NCI-H1930 (cell line): ENCODE results near the gene MYMK.

Experiments
- DNase-seq, 2 experiments: peaks; one replicate each; lab custom pipeline; 2025; lab: John Stamatoyannopoulos, UW

MYMK gene

GRCh38 chr9:133485531-133486260 is 39.1 kb downstream of the MYMK start:
- no peak for DNase-seq

DNA sequence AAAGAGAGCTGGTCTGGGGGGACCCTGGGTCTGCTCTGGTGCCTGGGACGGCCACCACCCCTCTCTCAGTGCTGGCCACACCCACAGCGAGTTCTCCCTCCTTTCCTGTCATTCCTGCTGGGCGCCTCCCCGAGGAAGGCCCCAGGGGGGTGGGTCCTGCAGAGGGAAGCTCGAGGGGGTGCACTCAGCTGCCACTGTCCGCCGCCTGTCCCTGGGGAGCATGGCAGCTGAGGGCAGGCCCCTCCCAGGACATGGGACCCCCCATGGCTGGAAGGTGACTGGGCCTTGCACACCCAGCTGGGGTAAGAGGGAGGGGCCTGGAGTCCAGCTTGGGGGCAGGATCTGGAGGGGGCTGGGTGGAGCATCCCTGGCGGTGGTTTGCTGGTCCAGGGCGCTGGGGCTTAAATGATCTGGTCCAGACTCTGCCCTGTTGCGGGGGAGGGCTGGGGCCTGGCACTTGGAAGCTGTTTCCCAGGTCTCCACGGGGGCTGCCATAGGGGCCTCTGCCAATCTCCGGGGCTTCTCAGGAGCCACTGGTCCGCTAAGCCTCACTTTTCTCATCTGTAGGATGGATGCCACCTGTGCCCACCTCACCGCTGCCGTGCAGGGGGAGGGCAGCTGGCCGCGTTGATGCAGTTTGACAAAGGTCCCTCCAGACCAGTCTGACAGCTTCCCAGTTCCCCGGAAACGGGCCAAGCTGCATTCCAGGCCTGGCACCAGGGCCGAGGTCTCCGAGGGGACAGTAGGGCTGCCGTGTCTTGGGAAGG is 39.9 kb downstream of the MYMK start:
- DNase-seq = no peak

- no peak for DNase-seq
Measured at GRCh38 chr9:133483611-133484010, 41.1 kb downstream of the MYMK start.

DNA sequence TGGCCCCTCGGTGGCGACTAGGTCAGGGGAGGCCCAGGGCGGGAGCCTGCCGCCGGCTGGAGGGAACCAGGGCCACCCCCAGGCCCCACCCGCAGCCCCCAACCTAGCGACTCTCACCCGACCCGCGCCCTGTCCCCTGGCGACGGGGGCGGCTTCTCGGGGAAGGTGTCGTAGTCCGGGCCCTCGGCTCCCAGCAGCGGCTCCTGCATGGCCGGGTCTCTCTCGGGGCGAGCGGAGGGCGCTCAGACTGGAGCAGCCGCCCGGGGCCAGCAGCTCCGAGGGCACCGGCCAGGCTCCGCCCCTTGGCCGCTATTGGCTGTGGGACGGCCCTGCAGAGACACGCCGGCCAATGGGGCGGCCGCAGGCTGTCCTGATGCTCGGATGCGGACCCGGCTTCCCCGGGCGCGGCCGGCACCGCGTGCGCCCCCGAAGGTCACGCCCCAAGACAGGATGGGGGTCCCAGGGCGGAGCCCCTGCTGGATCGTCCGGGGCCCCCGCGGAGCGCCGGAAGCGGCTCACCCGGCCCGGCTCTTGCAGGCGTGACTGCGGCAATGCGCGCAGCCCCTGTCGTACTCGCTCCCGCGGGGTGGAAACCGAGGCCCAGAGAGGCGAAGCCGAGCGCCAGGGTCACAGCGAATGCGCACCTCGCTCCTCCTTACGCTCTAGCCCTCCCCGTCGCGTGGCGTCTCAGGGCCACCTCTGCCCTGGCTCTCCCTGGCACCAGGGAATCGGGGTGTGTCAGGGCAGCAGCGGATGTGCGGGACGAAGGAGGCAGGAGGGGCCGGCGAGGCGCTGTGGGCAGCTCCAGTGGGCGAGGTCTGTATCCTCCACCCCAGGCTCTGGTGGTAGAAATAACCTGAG is 45.7 kb downstream of the MYMK start, which contains the start of gene SLC2A6:
TSS of gene SLC2A6 (minus strand) at position 249 of the 861 bp plus-strand sequence. CDS start at position 209, 40 bp downstream.
- DNase-seq = peak; percentile 70 to 80

- DNase-seq = no peak
Measured at GRCh38 chr9:133477992-133478850, 46.5 kb downstream of the MYMK start.

GRCh38 chr9:133477461-133477860 is 47.3 kb downstream of the MYMK start:
- DNase-seq = no peak

DNA sequence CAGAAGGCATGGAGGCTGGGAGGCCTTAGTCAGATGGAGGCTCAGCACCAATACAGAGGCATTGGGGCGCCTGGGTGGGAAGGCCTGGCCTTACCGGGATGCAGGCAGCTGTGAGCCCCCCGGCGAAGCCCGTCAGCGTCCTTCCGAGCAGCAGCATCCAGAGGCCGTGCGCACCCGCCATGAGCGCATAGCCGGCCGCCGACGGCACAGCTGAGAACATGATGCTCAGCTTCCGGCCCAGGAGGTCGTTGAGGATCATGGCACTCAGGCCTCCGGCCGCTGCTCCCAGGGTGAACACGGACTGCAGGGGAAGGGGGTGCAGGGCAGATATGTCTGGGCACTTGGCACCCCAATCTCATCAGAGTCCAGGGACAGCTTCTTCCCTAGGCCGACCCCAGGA is 47.8 kb downstream of the MYMK start:
- no peak for DNase-seq

DNA sequence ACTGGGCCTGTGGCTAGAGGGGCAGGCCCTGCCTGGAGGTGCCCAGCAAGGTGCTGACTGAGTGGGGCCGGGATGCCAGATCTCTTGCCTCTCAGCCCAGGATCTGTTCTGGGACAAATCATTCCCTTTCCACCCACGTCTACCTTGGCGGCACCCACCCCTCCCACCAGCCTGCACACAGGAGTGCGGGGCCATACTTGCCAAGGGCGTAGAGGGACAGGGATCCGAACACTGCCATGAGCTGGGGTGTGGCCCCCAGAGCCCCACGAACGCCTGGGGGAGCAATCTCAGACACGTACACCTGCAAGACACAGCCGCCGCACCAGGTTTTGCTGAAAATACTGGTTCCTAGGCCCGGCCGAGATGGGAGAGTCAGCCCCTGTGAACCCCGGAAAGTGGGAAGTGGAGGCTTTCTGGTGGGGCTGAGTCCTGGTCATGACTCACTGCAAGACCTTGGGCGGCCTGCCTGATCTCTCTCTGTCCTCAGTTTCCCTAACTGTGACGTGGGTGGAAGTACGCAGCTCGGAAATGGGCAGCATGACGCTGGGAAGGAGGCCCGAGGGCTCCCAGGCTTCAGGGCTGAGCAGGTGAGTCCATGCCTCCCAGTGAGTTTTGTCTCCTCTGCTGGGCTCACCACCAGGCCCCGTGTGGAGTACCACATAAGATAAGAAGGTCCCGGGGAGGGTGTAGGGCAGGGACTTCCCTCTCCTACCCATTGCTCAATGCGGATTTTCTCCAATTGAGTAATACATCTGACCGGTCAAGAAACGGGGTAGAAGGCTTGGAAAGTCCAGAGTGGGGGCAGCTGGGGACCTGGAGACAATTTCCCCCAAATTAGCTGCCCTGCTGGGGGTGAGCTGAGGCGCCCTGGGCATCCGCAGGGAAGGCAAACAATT is 48.5 kb downstream of the MYMK start:
- no peak for DNase-seq

GRCh38 chr9:133475292-133476012 is 49.3 kb downstream of the MYMK start:
- no peak for DNase-seq

- DNase-seq = no peak
Measured at GRCh38 chr9:133474853-133475252, 49.9 kb downstream of the MYMK start.

DNA sequence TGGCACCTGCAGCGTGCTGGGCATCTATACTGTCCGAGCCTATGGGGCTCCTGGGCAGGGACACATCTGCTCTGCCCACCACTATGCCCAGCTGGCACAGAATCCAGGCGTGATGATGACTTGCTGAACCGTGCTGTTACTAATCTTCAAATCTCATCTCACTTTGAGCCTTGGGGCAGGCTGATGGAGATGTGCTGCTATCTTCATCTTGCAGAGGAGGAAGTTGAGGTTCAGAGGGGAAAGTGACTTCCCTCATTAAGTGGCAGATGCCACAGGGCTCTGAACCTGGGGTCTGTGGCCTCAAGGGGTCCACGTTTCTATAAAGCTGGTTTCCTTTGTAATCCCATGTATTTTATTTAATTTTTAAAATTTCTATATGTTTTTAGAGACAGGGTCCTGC is 50.5 kb downstream of the MYMK start:
- DNase-seq = no peak

DNA sequence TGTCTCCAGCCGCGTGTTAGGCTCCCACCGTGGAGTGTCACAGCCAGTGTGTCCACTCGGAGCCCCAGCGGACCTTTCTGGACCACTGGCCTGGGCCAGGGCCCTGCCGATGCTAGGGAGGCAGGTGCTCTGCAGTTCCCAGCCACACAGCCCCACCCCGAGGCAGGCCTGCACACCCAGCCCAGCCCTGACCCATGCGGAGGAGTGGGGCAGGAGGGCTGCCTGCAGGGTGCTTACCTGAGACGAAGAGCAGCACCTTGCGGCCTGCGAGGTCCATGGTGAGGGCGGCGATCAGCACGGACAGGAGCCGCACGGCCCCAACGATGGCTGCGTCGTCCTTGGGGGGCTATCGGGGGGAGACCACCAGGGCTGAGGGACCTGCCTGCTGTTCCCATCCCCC is 51.0 kb downstream of the MYMK start:
- DNase-seq = no peak

DNA sequence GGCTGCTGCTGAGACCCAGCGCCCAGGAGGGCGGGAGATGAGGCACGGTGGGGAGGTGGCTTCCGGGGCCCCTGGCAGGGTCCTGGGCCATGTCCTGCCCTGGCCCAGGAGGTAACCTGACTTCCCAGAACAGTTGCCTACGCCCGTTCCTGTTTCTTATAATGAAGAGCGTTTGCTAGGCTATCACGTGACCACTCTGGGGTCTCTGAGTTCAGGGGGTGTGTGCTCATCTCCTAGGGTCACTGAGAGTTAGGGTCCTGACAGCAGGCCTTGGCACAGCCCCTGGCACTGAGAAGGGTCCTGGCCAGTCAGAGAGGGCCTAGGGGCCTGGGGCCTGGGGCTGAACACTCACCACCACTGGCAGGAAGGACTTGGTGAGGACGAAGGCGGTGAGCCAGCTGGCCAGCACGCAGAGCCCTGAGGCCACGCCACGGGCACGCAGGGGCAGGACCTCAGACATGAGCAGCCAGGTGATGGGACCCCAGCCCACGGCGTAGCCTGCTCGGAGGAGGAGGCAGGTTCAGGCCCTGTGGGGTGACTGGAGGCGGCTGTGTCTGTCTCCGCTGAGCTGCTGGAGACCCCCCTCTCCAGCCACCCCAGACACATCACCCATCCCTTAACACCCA is 51.9 kb downstream of the MYMK start:
- DNase-seq = no peak

- no peak for DNase-seq
Measured at GRCh38 chr9:133472277-133472645, 52.5 kb downstream of the MYMK start.

- DNase-seq = no peak
Measured at GRCh38 chr9:133471551-133472276, 53.0 kb downstream of the MYMK start.

- no peak for DNase-seq
Measured at GRCh38 chr9:133470988-133471387, 53.8 kb downstream of the MYMK start.

- no peak for DNase-seq
Measured at GRCh38 chr9:133470427-133470924, 54.3 kb downstream of the MYMK start.

- DNase-seq = no peak
Measured at GRCh38 chr9:133468777-133469421, 55.9 kb downstream of the MYMK start.
